CD8-positive, alpha-beta memory T cell (primary cell): ENCODE measurements around the gene SNX22. TPM values are rescaled to one million over a fixed set of nuclear protein-coding genes. Genes with fewer than 3 reads are reported as not detected.
"Not testable (repeated sequence)": the region's sequence is repeated elsewhere in the genome, so short reads cannot be mapped to it uniquely, and the experiment has no call there.

Source experiments
- CTCF ChIA-PET: fragments of 350-600 bp; sonication (Branson Sonifier 250); formaldehyde crosslinking; loops from one replicate; lab custom pipeline; 2021; ENCODE audit warnings: antibody characterized with exemption; lab: Charles Lee
- POLR2A ChIA-PET: fragments of 350-600 bp; sonication (Branson Sonifier 250); formaldehyde crosslinking; loops from one replicate; lab custom pipeline; 2021; ENCODE audit warnings: antibody characterized with exemption; lab: Charles Lee
- DNase-seq, 5 donors: peaks; one replicate each; pipeline versions ENCODE4 v3.0.0 to v3.0.0-alpha.2; 2020 to 2022; ENCODE audit warnings: mixed read lengths in 1 of 5
- H3K27ac ChIP-seq: one replicate; pipeline ENCODE4 v1.7.0; 2013; ENCODE audit warnings: low read depth, mild to moderate bottlenecking, low read length, moderate library complexity
- H3K27me3 ChIP-seq: 2 replicates; pipeline ENCODE4 v1.7.0; 2013; ENCODE audit warnings: low read length, mild to moderate bottlenecking; ENCODE audit not compliant: insufficient read depth, poor library complexity, severe bottlenecking
- H3K36me3 ChIP-seq: 2 replicates; pipeline ENCODE4 v1.7.0; 2013; ENCODE audit warnings: mild to moderate bottlenecking, low read length, moderate library complexity; ENCODE audit not compliant: insufficient read depth
- H3K4me1 ChIP-seq: 2 replicates; pipeline ENCODE4 v1.7.0; 2013; ENCODE audit warnings: mild to moderate bottlenecking, low read length, moderate library complexity; ENCODE audit not compliant: insufficient read depth
- H3K4me3 ChIP-seq: 2 replicates; pipeline ENCODE4 v1.7.0; 2013; ENCODE audit warnings: mild to moderate bottlenecking, low read length
- H3K9me3 ChIP-seq: 2 replicates; pipeline ENCODE4 v1.7.0; 2013; ENCODE audit warnings: mild to moderate bottlenecking, low read length
- H3K27ac Mint-ChIP-seq, 8 donors: one replicate each; pipeline ENCODE4 v1.8.0; 2020 to 2021; ENCODE audit warnings: mixed read lengths in 8 of 8, mild to moderate bottlenecking in 6 of 8, inconsistent platforms in 3 of 8, moderate library complexity in 3 of 8
- H3K27me3 Mint-ChIP-seq, 2 donors: one replicate each; pipeline ENCODE4 v1.8.0; 2020 to 2021; ENCODE audit warnings: mixed read lengths in 2 of 2, mild to moderate bottlenecking in 1 of 2, moderate library complexity in 1 of 2
- H3K36me3 Mint-ChIP-seq, 3 donors: one replicate each; pipeline ENCODE4 v1.8.0; 2020 to 2021; ENCODE audit warnings: mixed read lengths in 3 of 3, inconsistent platforms in 1 of 3, mild to moderate bottlenecking in 1 of 3
- H3K4me1 Mint-ChIP-seq, 3 donors: one replicate each; pipeline ENCODE4 v1.8.0; 2020 to 2021; ENCODE audit warnings: mixed read lengths in 3 of 3, inconsistent platforms in 1 of 3, mild to moderate bottlenecking in 1 of 3
- H3K4me3 Mint-ChIP-seq, 7 donors: one replicate each; pipeline ENCODE4 v1.8.0; 2020 to 2021; ENCODE audit warnings: mixed read lengths in 7 of 7, mild to moderate bottlenecking in 6 of 7, moderate library complexity in 4 of 7, inconsistent platforms in 2 of 7
- H3K9me3 Mint-ChIP-seq, 5 donors: one replicate each; pipeline ENCODE4 v1.8.0; 2020 to 2022; ENCODE audit warnings: mixed read lengths in 5 of 5, mild to moderate bottlenecking in 3 of 5, moderate library complexity in 2 of 5, inconsistent platforms in 1 of 5
- polyA plus RNA-seq: library from polyadenylated mRNA; unstranded; fragments of 300-500 nt; fragmentation: Illumina TruSeq; gene quantifications from one replicate; pipeline ENCODE4 v1.2.3, GENCODE V29; 2021
- total RNA-seq, 2 experiments: library from RNA; stranded (reverse); gene quantifications; one replicate each; pipeline ENCODE4 v1.2.3, GENCODE V29; 2021

The SNX22 gene
- total and polyA plus RNA-seq, 3 experiments from 2014 or later, result 0.40 to 0.90 (median 0.61) TPM

- ChIA-PET CTCF (interaction anchor here (0.5 kb wide), 1 partner anchor 18 kb away, joined by 3 read pairs; no protein-coding TSS in a partner anchor), POLR2A (no interaction called here)
- Mint-ChIP-seq H3K9me3 (no peaks in the 10 kb centered on the region), H3K27ac (peak overlapping the region in 2 of 8 donors; percentile 40 to 77), H3K4me1 (peaks cover 28 to 43% (median 42%) of the 10 kb centered on the region in 3 donors), H3K36me3 (peaks cover 0 to 54% (median 14%) of the 10 kb centered on the region in 3 donors), H3K4me3 (no peak overlapping the region), H3K27me3 (no peaks in the 10 kb centered on the region)
- H3K27me3 ChIP-seq, result no peaks in the 10 kb centered on the region
- no peak overlapping the region for H3K27ac ChIP-seq
- DNase-seq, result no peak
- H3K36me3 ChIP-seq, result peaks cover 26% of the 10 kb centered on the region
- H3K4me1 ChIP-seq, result peaks cover 31% of the 10 kb centered on the region
- no peak overlapping the region for H3K4me3 ChIP-seq
- H3K9me3 ChIP-seq, result no peaks in the 10 kb centered on the region
Observed at GRCh38 chr15:64112073-64112772, 39.3 kb upstream of the SNX22 start.

DNA sequence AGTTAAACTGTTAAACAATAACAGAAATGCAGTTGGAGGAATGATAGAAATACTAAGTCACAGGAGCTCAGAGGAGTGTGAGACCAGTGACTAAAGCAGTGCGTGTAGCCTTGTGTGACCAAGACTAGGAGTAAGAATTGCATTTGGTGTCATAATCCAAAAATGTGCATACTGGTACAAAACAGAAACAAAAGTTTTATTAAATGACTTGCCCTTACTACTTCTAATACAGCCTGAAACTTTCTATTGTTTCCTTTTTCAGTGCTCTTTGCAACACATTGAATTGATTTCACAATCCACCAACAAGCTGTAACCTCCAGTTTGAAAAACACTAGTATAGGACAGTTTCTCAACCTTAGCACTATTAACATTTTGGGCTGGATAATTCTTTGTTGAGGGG is 38.6 kb upstream of the SNX22 start:
- CTCF ChIA-PET, result no interaction called here
- no peak overlapping the region for H3K4me3 Mint-ChIP-seq

DNA sequence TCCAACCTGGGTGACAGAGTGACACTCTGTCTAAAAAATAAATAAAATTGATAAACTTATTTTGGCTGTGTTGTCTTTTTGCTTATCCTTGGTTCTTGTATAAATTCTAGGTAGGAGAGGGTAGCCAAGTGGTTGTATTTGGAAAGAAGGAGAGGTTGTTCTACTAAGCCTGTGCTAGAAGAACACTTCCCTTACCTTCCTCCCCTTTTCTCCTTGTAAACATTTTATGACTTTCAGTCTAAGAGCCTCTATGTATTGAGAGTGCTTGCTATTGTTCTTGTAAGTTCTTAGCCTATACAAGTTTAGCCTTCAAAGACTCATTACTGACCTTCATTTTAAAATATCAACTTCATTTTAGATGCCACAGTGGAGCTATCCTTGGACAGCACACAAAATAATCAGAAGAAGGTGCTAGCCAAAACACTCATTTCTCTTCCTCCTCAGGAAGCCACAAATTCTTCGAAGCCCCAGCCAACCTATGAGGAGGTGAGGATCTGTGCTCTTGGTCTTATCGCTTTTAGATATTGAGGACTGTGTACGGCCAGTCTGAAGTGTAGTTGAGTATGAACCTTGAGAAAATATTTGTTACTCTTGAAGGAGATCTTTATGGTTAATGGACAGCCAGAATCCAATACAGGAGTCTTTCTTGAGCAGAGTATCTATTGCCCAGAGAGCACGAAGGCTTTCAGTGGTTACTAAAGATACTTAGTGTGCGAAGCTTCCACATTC is 33.6 kb upstream of the SNX22 start:
- no peak for DNase-seq
- Mint-ChIP-seq H3K27me3 (no peaks in the 10 kb centered on the region), H3K9me3 (no peaks in the 10 kb centered on the region), H3K27ac (peak overlapping the region in 1 of 8 donors; percentile 20), H3K36me3 (peaks cover 12 to 96% (median 23%) of the 10 kb centered on the region in 3 donors), H3K4me1 (peaks cover 0 to 1% (median 0%) of the 10 kb centered on the region in 3 donors), H3K4me3 (no peak overlapping the region)
- Histone ChIP-seq H3K27ac (no peak overlapping the region), H3K4me1 (no peaks in the 10 kb centered on the region), H3K27me3 (no peaks in the 10 kb centered on the region), H3K36me3 (peaks cover 70% of the 10 kb centered on the region), H3K9me3 (no peaks in the 10 kb centered on the region), H3K4me3 (no peak overlapping the region)
- ChIA-PET CTCF (no interaction called here), POLR2A (no interaction called here)

More for the DNA sequence above, 38.6 kb upstream of the SNX22 start:
- Mint-ChIP-seq H3K27me3 (no peaks in the 10 kb centered on the region), H3K4me1 (peaks cover 26 to 42% (median 39%) of the 10 kb centered on the region in 3 donors), H3K9me3 (no peaks in the 10 kb centered on the region), H3K27ac (no peak overlapping the region), H3K36me3 (peaks cover 3 to 61% (median 16%) of the 10 kb centered on the region in 3 donors)
- H3K4me3 ChIP-seq, result no peak overlapping the region
- H3K4me1 ChIP-seq, result peaks cover 31% of the 10 kb centered on the region
- H3K36me3 ChIP-seq, result peaks cover 31% of the 10 kb centered on the region
- H3K27ac ChIP-seq, result no peak overlapping the region
- POLR2A ChIA-PET, result no interaction called here
- no peaks in the 10 kb centered on the region for H3K27me3 ChIP-seq
- no peaks in the 10 kb centered on the region for H3K9me3 ChIP-seq
- DNase-seq, result no peak

DNA sequence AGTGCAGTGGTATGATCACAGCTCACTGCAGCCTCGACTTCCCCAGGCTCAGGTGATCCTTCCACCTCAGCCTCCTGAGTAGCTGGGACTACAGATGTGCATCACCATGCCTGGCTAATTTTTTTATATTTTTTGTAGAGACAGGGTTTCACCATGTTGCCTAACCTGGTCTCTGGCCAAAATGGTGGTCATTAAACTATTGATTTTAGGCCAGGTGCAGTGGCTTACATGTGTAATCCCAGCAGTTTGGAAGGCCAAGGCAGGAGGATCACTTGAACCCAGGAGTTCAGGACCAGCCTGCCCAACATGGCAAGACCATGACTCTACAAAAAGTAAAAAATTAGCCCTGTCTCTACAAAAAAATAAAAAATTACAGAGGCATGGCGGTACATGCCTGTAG is 31.2 kb upstream of the SNX22 start:
- H3K27me3 ChIP-seq, H3K27ac ChIP-seq, H3K4me1 ChIP-seq, POLR2A ChIA-PET, H3K9me3 ChIP-seq, H3K27me3 Mint-ChIP-seq, H3K4me3 Mint-ChIP-seq, H3K4me3 ChIP-seq, H3K27ac Mint-ChIP-seq, H3K4me1 Mint-ChIP-seq, H3K9me3 Mint-ChIP-seq, DNase-seq: not testable (repeated sequence)
- H3K36me3 ChIP-seq, result peaks cover 72% of the 10 kb centered on the region
- CTCF ChIA-PET, result interaction anchor here (1.0 kb wide), 1 partner anchor 22 kb away, joined by 3 read pairs; no protein-coding TSS in a partner anchor
- peaks cover 12 to 94% (median 23%) of the 10 kb centered on the region in 3 donors for H3K36me3 Mint-ChIP-seq

- peaks cover 72% of the 10 kb centered on the region for H3K36me3 ChIP-seq
- ChIA-PET CTCF (interaction anchor here (1.5 to 1.6 kb wide), 2 partner anchors 28 to 31 kb away, joined by 4 read pairs; no protein-coding TSS in a partner anchor), POLR2A (interaction anchor here (0.6 kb wide), 1 partner anchor 386 kb away, joined by 3 read pairs; no protein-coding TSS in a partner anchor)
Observed at GRCh38 chr15:64121614-64122013, 29.9 kb upstream of the SNX22 start.

GRCh38 chr15:64122444-64122843 is 29.1 kb upstream of the SNX22 start:
- H3K4me3 Mint-ChIP-seq, result no peak overlapping the region
- H3K9me3 ChIP-seq, result no peaks in the 10 kb centered on the region
- peaks cover 12 to 92% (median 27%) of the 10 kb centered on the region in 3 donors for H3K36me3 Mint-ChIP-seq
- no peaks in the 10 kb centered on the region for H3K27me3 Mint-ChIP-seq
- H3K4me1 Mint-ChIP-seq, result peaks cover 0 to 3% (median 0%) of the 10 kb centered on the region in 3 donors
- peak overlapping the region in 1 of 8 donors; percentile 58 for H3K27ac Mint-ChIP-seq
- no peaks in the 10 kb centered on the region for H3K4me1 ChIP-seq
- no peak overlapping the region for H3K27ac ChIP-seq
- H3K27me3 ChIP-seq, result no peaks in the 10 kb centered on the region
- no peaks in the 10 kb centered on the region for H3K9me3 Mint-ChIP-seq
- no peak for DNase-seq
- peaks cover 75% of the 10 kb centered on the region for H3K36me3 ChIP-seq
- ChIA-PET POLR2A (interaction anchor here (0.5 to 0.6 kb wide), 2 partner anchors 247 to 385 kb away, joined by 3 to 8 read pairs; no protein-coding TSS in a partner anchor), CTCF (interaction anchor here (1.2 to 1.6 kb wide), 3 partner anchors 28 to 656 kb away, joined by 4 read pairs; no protein-coding TSS in a partner anchor)
- H3K4me3 ChIP-seq, result no peak overlapping the region

More at GRCh38 chr15:64121614-64122013, 29.9 kb upstream of the SNX22 start:
- no peak overlapping the region for H3K27ac Mint-ChIP-seq
- Histone ChIP-seq H3K27ac (no peak overlapping the region), H3K4me3 (no peak overlapping the region), H3K4me1 (no peaks in the 10 kb centered on the region), H3K27me3 (no peaks in the 10 kb centered on the region), H3K9me3 (no peaks in the 10 kb centered on the region)
- DNase-seq, result no peak
- H3K36me3 Mint-ChIP-seq, result peaks cover 12 to 92% (median 26%) of the 10 kb centered on the region in 3 donors
- H3K4me3 Mint-ChIP-seq, result no peak overlapping the region
- H3K27me3 Mint-ChIP-seq, result no peaks in the 10 kb centered on the region
- H3K9me3 Mint-ChIP-seq, result no peaks in the 10 kb centered on the region
- peaks cover 0 to 3% (median 0%) of the 10 kb centered on the region in 3 donors for H3K4me1 Mint-ChIP-seq

GRCh38 chr15:64122936-64123351 is 28.6 kb upstream of the SNX22 start:
- CTCF ChIA-PET, result interaction anchor here (1.2 to 1.6 kb wide), 2 partner anchors 30 to 656 kb away, joined by 4 read pairs; no protein-coding TSS in a partner anchor
- H3K27ac ChIP-seq, result no peak overlapping the region
- no peaks in the 10 kb centered on the region for H3K27me3 Mint-ChIP-seq
- H3K4me1 ChIP-seq, result no peaks in the 10 kb centered on the region
- H3K4me1 Mint-ChIP-seq, result peaks cover 0 to 3% (median 0%) of the 10 kb centered on the region in 3 donors
- peaks cover 75% of the 10 kb centered on the region for H3K36me3 ChIP-seq
- no peak overlapping the region for H3K4me3 ChIP-seq
- no peak overlapping the region for H3K4me3 Mint-ChIP-seq
- no peaks in the 10 kb centered on the region for H3K9me3 Mint-ChIP-seq
- H3K27me3 ChIP-seq, result no peaks in the 10 kb centered on the region
- no peaks in the 10 kb centered on the region for H3K9me3 ChIP-seq
- H3K36me3 Mint-ChIP-seq, result peaks cover 9 to 92% (median 29%) of the 10 kb centered on the region in 3 donors
- no peak overlapping the region for H3K27ac Mint-ChIP-seq
- POLR2A ChIA-PET, result interaction anchor here (0.5 kb wide), 1 partner anchor 247 kb away, joined by 8 read pairs; no protein-coding TSS in a partner anchor
- no peak for DNase-seq
